K562 (cell line): ENCODE measurements around the gene CLIC1. TPM values are rescaled to one million over a fixed set of nuclear protein-coding genes. Genes with fewer than 3 reads are reported as not detected.

Experiments
- CBX3 ChIP-seq, 2 experiments: IDR thresholded peaks; 1 replicate in 1 of 2; 2 replicates in 1 of 2; pipeline ENCODE4 v1.6.1; 2012; ENCODE audit warnings: inconsistent platforms in 2 of 2, low read length in 2 of 2, borderline replicate concordance in 1 of 2, control low read depth in 1 of 2
- CBX5 ChIP-seq: IDR thresholded peaks from 2 replicates; pipeline ENCODE4 v1.6.1; 2014; ENCODE audit warnings: low read depth, borderline replicate concordance
- EP400 ChIP-seq: fragments of 450-650 bp; IDR thresholded peaks from 2 replicates; pipeline ENCODE4 v1.6.1; 2017; ENCODE audit warnings: antibody characterized with exemption, mild to moderate bottlenecking, moderate library complexity
- FIP1L1 ChIP-seq: fragments of 200-400 bp; formaldehyde crosslinking; IDR thresholded peaks from 2 replicates; pipeline ENCODE4 v1.6.1; 2018; ENCODE audit warnings: mild to moderate bottlenecking, low read depth, low read length; ENCODE audit not compliant: poor library complexity, severe bottlenecking
- GTF2A2 ChIP-seq: IDR thresholded peaks from 2 replicates; pipeline ENCODE4 v1.6.1; 2016; ENCODE audit warnings: mild to moderate bottlenecking, missing genetic modification characterization, missing compliant biosample characterization
- ID3 ChIP-seq, 2 experiments: fragments of 250-450 bp in 1 of 2; fragments of 450-650 bp in 1 of 2; sonication (Bioruptor Pico) in 1 of 2; IDR thresholded peaks; 2 replicates each; pipeline versions ENCODE4 v1.6.1 to v1.8.0; 2016 to 2021; ENCODE audit warnings: mild to moderate bottlenecking in 2 of 2, moderate library complexity in 2 of 2, missing compliant biosample characterization in 1 of 2, missing genetic modification characterization in 1 of 2
- PHTF2 ChIP-seq: fragments of 250-450 bp; sonication (Bioruptor Pico); IDR thresholded peaks from 2 replicates; pipeline ENCODE4 v1.5.0; 2021; ENCODE audit warnings: mild to moderate bottlenecking
- PKNOX1 ChIP-seq: fragments of 450-650 bp; IDR thresholded peaks from 2 replicates; pipeline ENCODE4 v1.6.1; 2016
- POLR2AphosphoS5 ChIP-seq: IDR thresholded peaks from 2 replicates; pipeline ENCODE4 v1.6.1; 2011; ENCODE audit warnings: mild to moderate bottlenecking, low read depth, low read length, moderate library complexity; ENCODE audit not compliant: control insufficient read depth, insufficient read depth
- TSHZ1 ChIP-seq: fragments of 250-450 bp; sonication (Bioruptor Pico); IDR thresholded peaks from 2 replicates; pipeline ENCODE4 v1.4.0; 2020; ENCODE audit warnings: mild to moderate bottlenecking, moderate library complexity
- ZNF584 ChIP-seq: fragments of 200-800 bp; sonication (Bioruptor generic); IDR thresholded peaks from 2 replicates; pipeline ENCODE4 v1.6.1; 2016; ENCODE audit warnings: low read depth, mild to moderate bottlenecking, missing genetic modification characterization, missing compliant biosample characterization
- ZNF592 ChIP-seq: fragments of 450-650 bp; IDR thresholded peaks from 2 replicates; pipeline ENCODE4 v1.6.1; 2017; ENCODE audit warnings: antibody characterized with exemption, mild to moderate bottlenecking
- ZSCAN32 ChIP-seq: fragments of 450-650 bp; formaldehyde crosslinking; IDR thresholded peaks from 2 replicates; pipeline ENCODE4 v1.4.0; 2020; ENCODE audit warnings: mild to moderate bottlenecking, moderate library complexity
- polyA plus RNA-seq, 8 experiments: library from polyadenylated mRNA; depleted of rRNA in 4 of 8; stranded (reverse) in 5 of 8; unstranded in 3 of 8; fragments of >200 nt; fragmentation: Nextera tagmentation in 2 of 8; fragmentation: Illumina TruSeq in 1 of 8; extraction: Ambion mirVana in 2 of 8; extraction: Trizol in 1 of 8; gene quantifications; 2 replicates each; pipeline versions ENCODE4 v1.2.1 to v1.2.3, GENCODE V29; 2011 to 2014; ENCODE audit warnings: inconsistent platforms in 1 of 8, missing spikeins in 1 of 8
- total RNA-seq, 7 experiments: library from RNA; depleted of rRNA in 6 of 7; stranded (reverse); fragments of >200 nt in 6 of 7; fragmentation: Illumina TruSeq in 2 of 7; extraction: Trizol in 2 of 7; gene quantifications; 2 replicates each; pipeline versions ENCODE4 v1.2.1 to v1.2.3, GENCODE V29; 2011 to 2021; ENCODE audit warnings: low replicate concordance in 1 of 7

The CLIC1 gene
- total and polyA plus RNA-seq, 9 of the 15 experiments (the other 6 are each of a cell fraction or from before 2014, with no cell fraction given): 1,267 to 2,419 (median 1,808) TPM

GRCh38 chr6:31739639-31740396, 3.5 kb upstream of the CLIC1 start, which contains the start of gene MSH5 (continued):
- TF ChIP-seq ID3 (CRISPR knock-in tag; IDR thresholded peaks at IDR 0.05): no peak
- peak; percentile 95 for TF ChIP-seq ID3 (tag; IDR thresholded peaks at IDR 0.05)
- no peak for TF ChIP-seq ZNF592
- TF ChIP-seq ZSCAN32 (CRISPR knock-in tag): peak; percentile 24; the same call in 1 of the 2 replicates
- TF ChIP-seq CBX5: no peak
- TF ChIP-seq PHTF2 (CRISPR knock-in tag): no peak
- TF ChIP-seq FIP1L1: peak; percentile 97
- TF ChIP-seq CBX3 (IDR thresholded peaks at IDR 0.05; ENCODE audit: borderline replicate concordance in 1 of 2, low read length in 2 of 2): peak in 1 of 2 experiments; percentile 97; a peak in 1 of 3 replicates
- TF ChIP-seq PKNOX1: no peak
- TF ChIP-seq TSHZ1 (CRISPR knock-in tag): no peak
- no peak for TF ChIP-seq ZNF584 (CRISPR knock-in tag)
- no peak for TF ChIP-seq EP400
- TF ChIP-seq GTF2A2 (tag): no peak
- no peak for TF ChIP-seq POLR2AphosphoS5
